OCI-LY3 (cell line): ENCODE data around the gene TRIM8.

Source experiments
- CTCF ChIP-seq: fragments of 200-600, 300-600 bp; sonication (generic); IDR thresholded peaks from 2 replicates; pipeline ENCODE4 v1.5.1; 2014; ENCODE audit warnings: antibody characterized with exemption, low read length, low read depth
- EZH2phosphoT487 ChIP-seq: fragments of 200-600 bp; shearing (Covaris generic); IDR thresholded peaks from 2 replicates; pipeline ENCODE4 v1.6.1; 2018; ENCODE audit warnings: antibody characterized with exemption, mixed run types, low read depth

- TF ChIP-seq CTCF (no peak), EZH2phosphoT487 (no peak)
Observed at GRCh38 chr10:102608487-102608886, 35.8 kb upstream of the TRIM8 start.
